Stromal cell of bone marrow (primary cell): ENCODE data around the gene ZNF446.
"Not testable (repeated sequence)": the region's sequence is repeated elsewhere in the genome, so short reads cannot be mapped to it uniquely, and the experiment has no call there.

ENCODE experiments used
- DNase-seq: peaks from one replicate; pipeline ENCODE4 v3.0.0-alpha.2; 2012; ENCODE audit warnings: low read depth

The ZNF446 gene

GRCh38 chr19:58470837-58471543 lies 5.2 kb upstream of the ZNF446 start:
- DNase-seq, result not testable (repeated sequence)

DNA sequence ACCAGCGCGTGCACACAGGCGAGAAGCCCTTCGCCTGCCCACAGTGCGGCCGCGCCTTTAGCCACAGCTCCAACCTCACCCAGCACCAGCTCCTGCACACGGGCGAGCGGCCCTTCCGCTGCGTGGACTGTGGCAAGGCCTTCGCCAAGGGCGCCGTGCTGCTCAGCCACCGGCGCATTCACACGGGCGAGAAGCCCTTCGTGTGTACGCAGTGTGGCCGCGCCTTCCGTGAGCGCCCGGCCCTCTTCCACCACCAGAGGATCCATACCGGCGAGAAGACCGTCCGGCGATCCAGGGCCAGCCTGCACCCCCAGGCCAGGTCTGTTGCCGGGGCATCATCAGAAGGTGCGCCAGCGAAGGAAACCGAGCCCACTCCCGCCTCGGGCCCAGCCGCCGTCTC lies 4.4 kb upstream of the ZNF446 start:
- DNase-seq, result no peak

DNA sequence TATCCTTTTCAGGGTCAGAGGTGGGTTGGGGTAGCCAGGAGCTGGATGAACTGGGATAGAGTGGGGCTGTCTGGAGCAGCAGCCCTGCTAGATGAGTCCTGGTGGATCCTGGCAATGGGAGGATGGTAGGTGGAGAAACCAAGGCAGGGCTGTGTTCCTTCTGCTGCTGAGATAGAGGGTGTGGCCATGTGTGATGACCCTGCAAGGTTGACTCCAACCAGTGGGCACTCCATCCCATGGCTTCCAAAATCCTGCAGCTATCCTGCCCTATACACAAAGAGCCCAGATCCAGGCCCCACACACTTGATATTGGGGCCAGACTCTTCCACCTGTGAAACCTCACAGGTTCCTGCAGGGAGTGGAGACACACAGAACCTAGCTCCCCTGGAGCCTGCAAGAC lies 2.4 kb upstream of the ZNF446 start:
- no peak for DNase-seq

DNA sequence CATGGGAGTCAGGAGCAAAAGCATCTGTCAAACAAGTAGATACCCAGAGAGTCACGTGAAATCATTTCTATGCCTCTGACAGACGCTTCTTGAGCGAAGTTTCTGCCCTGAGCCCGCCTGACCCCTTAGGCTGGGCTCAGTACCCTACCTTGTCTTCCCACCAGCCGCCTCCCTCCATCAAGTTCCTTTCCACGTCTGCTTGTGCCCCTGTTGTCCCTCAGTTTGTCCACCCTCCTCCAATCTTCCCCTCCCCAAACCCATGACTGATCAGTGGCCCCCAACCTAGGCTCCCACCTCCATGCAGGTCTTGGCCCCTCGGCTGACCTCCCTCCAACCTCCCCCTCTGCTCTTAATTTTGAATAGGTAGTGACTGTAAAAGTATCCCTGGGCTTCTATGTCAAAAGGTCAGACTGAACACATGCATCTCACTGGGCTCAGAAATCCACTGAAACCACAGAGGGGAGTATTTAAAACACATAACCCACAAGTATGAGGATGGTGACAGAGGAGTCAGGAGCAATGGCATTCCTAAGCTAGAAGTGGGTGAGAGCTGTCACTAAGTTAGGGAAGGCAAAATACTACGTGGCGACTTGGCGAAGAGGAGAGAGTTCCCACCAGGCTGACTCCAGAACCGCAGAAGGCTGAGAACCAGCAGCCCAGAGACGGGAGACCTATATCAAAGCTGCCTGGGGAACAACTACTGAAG lies 1.7 kb upstream of the ZNF446 start:
- DNase-seq, result peak; percentile 5

GRCh38 chr19:58474997-58475713 lies 997 bp upstream of the ZNF446 start:
- no peak for DNase-seq

- DNase-seq, result no peak
These were observed 405 bp downstream of the ZNF446 start for GRCh38 chr19:58476498-58477015.

DNA sequence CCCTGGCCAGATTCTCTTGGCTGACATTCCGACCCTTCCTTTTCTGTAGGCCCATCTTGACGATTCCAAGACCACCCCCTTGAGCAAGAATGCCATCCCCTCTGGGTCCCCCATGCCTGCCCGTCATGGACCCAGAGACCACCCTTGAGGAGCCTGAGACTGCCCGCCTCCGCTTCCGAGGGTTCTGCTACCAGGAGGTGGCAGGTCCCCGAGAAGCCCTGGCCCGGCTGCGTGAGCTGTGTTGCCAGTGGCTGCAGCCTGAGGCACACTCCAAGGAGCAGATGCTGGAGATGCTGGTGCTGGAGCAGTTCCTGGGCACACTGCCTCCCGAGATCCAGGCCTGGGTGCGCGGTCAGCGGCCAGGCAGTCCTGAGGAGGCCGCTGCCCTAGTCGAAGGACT lies 978 bp downstream of the ZNF446 start:
- DNase-seq, result no peak

- DNase-seq, result no peak
These were observed 1.7 kb downstream of the ZNF446 start for GRCh38 chr19:58477871-58478270.

GRCh38 chr19:58479303-58479702 lies 3.2 kb downstream of the ZNF446 start:
- no peak for DNase-seq

DNA sequence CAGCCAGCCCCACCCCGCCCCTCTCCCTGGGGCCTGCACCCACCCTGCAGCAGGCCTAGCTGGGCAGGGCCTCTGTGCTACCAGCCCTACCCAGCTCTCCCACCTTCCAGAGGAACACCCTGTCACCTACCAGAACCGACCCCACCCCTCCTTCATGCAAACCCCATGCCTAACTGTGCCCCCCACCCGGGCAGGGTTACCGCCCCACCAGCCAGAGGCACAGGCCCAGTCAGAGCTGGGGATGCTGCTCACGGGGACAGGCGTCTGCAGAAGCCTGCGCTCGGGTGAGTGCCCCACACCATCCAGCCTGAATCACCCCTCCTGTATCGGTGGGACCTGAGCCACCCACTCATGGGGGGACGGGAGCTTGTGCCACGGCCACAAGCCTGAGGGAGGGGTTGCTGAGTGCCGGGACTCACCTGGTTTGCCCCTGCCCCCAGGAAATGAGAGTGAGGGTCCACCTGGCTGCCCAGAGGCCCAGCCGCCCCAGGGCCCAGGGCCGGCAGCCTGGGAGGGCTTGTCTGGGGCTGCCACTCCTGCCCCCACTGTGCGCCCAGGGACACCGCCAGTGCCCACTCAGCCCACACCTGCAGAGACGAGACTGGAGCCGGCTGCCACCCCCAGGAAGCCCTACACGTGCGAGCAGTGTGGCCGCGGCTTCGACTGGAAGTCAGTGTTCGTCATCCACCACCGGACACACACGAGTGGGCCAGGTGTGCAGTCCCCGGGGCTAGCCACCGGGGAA lies 3.8 kb downstream of the ZNF446 start:
- DNase-seq, result no peak

DNA sequence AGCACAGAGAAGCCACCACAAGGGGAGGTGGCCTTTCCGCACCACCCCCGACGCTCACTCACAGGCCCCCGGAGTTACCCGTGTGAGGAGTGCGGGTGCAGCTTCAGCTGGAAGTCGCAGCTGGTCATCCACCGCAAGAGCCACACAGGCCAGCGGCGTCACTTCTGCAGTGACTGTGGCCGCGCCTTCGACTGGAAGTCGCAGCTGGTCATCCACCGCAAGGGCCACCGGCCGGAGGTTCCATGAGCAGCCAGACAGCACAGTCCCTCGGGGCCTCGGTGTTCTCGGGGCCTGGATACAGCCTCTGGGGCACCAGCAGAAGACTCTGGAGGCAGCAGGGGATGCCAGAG lies 4.3 kb downstream of the ZNF446 start:
- DNase-seq, result no peak

DNA sequence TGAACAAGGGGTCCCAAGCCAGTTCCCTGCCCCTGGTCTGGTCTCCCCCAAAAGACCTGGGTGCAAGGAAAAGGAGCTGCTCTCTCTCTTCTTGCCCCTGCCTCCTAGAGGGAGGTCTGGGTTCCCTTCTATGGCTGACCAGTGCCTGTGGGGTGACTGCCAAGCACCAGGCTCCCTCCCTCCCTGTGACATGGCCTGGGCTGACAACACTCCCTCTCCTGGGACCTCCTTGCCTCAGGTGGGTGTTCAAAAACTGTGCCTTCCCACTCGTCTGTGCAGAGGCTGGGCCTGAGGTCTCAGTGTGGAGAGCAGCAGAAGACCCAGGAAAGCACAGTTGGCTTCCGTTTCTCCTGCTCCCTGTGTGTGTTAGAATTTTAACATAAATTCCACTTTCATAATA lies 4.7 kb downstream of the ZNF446 start:
- DNase-seq, result no peak

- DNase-seq, result no peak
These were observed 6.2 kb downstream of the ZNF446 start for GRCh38 chr19:58482372-58482771.

- DNase-seq, result no peak
These were observed 7.6 kb downstream of the ZNF446 start for GRCh38 chr19:58483776-58484175.

DNA sequence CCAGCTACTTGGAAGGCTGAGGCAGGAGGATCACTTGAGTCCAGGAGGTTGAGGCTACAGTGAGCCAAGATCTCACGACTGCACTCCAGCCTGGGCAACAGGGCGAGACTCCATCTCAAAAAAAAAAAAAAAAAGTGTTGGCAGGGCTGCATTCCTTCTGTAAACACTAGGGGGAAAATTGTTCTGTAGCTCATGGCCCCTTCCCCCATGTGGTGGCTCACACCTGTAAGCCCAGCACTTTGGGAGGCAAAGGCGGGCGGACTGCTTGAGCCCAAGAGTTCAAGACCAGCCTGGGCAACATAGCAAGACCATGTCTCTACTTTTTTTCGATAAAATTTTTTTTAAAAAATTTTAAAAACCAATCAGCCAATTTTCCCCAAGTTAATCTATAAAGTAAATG lies 8.2 kb downstream of the ZNF446 start:
- not testable (repeated sequence) for DNase-seq

DNA sequence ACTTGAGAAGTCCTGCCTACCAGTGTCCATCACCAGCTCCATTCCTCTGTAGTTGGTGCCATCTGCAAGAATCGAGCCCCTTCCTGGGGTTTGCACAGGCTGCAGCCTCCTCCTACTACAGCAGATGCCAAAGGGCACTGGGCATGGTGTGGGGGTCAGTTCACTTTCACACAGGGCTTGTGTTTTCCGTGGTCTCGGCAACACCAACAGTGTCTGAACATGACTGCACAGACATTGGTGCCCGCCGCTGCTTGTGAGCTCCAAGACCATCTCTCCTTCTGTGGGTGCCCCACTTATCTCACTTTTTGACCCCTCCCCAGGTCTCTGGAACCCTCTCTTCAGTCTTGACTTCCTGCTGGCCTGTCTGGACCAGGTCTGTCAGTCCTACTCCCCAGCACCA lies 15.2 kb downstream of the ZNF446 start:
- no peak for DNase-seq

DNA sequence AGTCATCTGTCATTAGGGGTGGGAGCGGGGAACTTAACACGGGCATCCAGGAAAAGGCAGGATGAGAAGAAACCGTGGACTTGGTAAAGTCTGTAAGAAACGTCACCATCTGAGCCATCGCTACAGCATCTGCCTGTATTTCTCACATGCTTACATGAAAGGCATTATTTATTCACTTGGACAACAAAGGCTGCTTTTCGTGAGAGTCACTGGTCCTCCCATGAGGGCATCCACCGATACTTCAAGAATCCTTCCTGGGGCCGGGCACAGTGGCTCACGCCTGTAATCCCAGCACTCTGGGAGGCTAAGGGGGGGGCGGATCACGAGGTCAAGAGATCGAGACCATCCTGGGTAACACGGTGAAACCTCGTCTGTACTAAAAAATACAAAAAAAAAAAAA lies 16.1 kb downstream of the ZNF446 start:
- no peak for DNase-seq

DNA sequence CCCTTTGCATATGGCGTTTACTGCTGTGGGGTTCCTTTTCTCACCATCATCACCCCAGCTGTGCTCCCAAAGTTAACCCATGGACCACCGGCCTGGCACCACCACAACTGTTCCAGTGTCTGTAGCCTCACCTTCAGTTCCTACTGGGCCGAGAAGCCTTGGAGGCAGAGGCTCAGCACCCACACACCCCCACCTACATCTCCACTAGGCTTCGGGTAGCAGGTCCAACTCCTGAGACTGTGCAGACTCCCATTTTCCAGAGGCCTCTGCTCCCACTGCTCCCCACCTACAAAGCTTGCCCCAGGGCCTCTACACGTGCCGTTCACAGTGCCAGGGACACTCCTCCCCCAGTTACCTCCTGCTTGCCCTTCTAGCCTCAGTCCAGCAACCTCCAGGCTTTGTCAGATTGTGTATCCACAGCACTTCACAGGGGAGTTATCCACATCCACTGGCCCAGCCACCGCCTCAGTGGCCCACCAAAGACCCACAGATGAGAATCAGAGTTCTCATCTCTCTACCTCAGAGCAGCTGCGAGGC lies 21.6 kb downstream of the ZNF446 start:
- no peak for DNase-seq

- DNase-seq, result no peak
These were observed 22.3 kb downstream of the ZNF446 start for GRCh38 chr19:58498316-58499020.

- DNase-seq, result peak; percentile 99
These were observed 23.1 kb downstream of the ZNF446 start for GRCh38 chr19:58499021-58499927.
